ENCODE data around the gene ERN1. TPM values are rescaled to one million over a fixed set of nuclear protein-coding genes. Genes with fewer than 3 reads are reported as not detected.

The ERN1 gene
- total and polyA plus RNA-seq, 2 donors (not counting 1 experiment from before 2014, with no cell fraction given) = 3.3 to 11.7 TPM

DNA sequence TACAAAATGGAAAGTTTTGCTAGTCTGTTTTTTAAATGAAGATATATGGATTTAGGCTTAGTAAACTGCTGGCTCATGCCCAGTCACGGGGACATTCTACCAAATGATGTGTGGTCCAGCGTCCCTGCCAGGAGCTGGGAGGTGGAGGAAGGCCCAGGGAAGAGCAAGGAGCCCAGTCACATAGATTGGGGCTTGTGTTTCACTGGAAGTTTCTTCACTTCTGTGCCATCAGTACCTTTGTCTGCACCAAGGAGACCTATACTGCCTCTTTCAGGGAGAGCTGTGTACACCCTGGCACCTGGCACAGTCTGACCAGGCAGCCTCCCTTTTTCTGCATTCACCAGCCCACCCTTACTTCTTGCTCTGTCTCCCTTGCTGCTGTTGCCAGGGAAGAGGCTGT is 32.6 kb upstream of the ERN1 start:
- no peaks in the 10 kb centered on the region for H3K27me3 ChIP-seq (ENCODE audit: control insufficient read depth, insufficient read depth, low read length)
- H4K20me1 ChIP-seq (ENCODE audit: control insufficient read depth, extremely low read depth, insufficient read depth, low read length) = no peaks in the 10 kb centered on the region
- no peaks in the 10 kb centered on the region for H3K4me1 ChIP-seq (ENCODE audit: control insufficient read depth, extremely low read depth, insufficient read depth, low read length)
- H3K36me3 ChIP-seq (ENCODE audit: control insufficient read depth, insufficient read depth, low read length) = no peaks in the 10 kb centered on the region
- no peak for DNase-seq (ENCODE audit: low read depth in 2 of 2)
- no peak overlapping the region for H2AFZ ChIP-seq (ENCODE audit: low read length)
- no peaks in the 10 kb centered on the region for H3K9me3 ChIP-seq (ENCODE audit: control insufficient read depth, insufficient read depth, low read depth, low read length)
- no peak overlapping the region for H3K4me2 ChIP-seq (ENCODE audit: extremely low read depth, insufficient read depth, low read length)
- no peak overlapping the region for H3K27ac ChIP-seq (ENCODE audit: insufficient read depth, low read length)
- TF ChIP-seq EZH2 (IDR thresholded peaks at IDR 0.05; ENCODE audit: low read length, missing control alignments) = no peak
- TF ChIP-seq, protein P1, sequence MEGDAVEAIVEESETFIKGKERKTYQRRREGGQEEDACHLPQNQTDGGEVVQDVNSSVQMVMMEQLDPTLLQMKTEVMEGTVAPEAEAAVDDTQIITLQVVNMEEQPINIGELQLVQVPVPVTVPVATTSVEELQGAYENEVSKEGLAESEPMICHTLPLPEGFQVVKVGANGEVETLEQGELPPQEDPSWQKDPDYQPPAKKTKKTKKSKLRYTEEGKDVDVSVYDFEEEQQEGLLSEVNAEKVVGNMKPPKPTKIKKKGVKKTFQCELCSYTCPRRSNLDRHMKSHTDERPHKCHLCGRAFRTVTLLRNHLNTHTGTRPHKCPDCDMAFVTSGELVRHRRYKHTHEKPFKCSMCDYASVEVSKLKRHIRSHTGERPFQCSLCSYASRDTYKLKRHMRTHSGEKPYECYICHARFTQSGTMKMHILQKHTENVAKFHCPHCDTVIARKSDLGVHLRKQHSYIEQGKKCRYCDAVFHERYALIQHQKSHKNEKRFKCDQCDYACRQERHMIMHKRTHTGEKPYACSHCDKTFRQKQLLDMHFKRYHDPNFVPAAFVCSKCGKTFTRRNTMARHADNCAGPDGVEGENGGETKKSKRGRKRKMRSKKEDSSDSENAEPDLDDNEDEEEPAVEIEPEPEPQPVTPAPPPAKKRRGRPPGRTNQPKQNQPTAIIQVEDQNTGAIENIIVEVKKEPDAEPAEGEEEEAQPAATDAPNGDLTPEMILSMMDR (conservative IDR thresholded peaks at IDR 0.05 in 1 of 2, IDR thresholded peaks at IDR 0.05 in 1 of 2; ENCODE audit: low read depth in 1 of 2, low read length in 2 of 2) = no peak
- no peak overlapping the region for H3K4me3 ChIP-seq (replicated peaks in 1 of 4; ENCODE audit: control extremely low read depth in 1 of 4, insufficient read depth in 1 of 4, low read depth in 3 of 4, low read length in 4 of 4)
- H3K79me2 ChIP-seq (ENCODE audit: control insufficient read depth, insufficient read depth, low read length) = no peaks in the 10 kb centered on the region
- no peak overlapping the region for H3K9ac ChIP-seq (ENCODE audit: insufficient read depth, low read length)

DNA sequence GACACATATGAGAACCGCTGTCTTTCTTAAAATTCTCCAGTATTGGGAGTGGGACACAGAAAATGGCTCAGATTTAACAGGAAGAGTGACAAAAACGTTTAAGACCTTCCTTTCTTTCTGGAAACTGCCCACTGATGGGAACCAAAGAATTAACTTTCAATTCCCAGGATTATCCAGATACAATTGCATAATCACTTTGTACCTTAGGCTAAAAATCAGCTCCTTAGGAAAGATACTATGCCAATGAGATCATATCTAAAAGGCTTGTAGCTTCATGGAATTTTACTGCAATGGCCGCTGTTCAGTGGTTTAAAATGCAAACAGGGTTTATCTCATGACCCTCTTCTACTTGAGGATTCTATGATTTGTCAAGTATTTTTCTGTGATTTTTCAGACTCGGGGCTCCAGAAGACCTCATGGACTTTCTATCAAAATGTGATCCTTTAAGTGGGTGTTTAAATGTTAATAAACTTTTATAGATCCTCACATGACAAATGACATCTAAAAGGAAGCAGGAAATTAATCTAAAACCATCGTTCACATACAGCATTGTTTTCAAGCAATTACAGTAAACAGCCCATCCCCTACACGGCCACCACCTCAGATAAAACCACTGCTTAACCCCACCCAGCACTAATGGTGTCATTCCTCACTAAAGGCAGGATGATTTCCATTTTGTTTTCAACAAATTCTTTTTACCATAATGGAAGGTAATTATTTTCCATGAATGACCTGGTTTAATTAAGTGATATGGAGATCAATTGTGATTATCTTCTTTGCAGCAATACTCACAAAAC is 31.6 kb upstream of the ERN1 start:
- H3K79me2 ChIP-seq (ENCODE audit: control insufficient read depth, insufficient read depth, low read length) = no peaks in the 10 kb centered on the region
- no peaks in the 10 kb centered on the region for H3K36me3 ChIP-seq (ENCODE audit: control insufficient read depth, insufficient read depth, low read length)
- no peaks in the 10 kb centered on the region for H3K27me3 ChIP-seq (ENCODE audit: control insufficient read depth, insufficient read depth, low read length)
- no peak for DNase-seq (ENCODE audit: low read depth in 2 of 2)
- TF ChIP-seq, protein P1 (conservative IDR thresholded peaks at IDR 0.05 in 1 of 2, IDR thresholded peaks at IDR 0.05 in 1 of 2; ENCODE audit: low read depth in 1 of 2, low read length in 2 of 2) = no peak
- no peak for TF ChIP-seq EZH2 (IDR thresholded peaks at IDR 0.05; ENCODE audit: low read length, missing control alignments)
- H2AFZ ChIP-seq (ENCODE audit: low read length) = no peak overlapping the region
- H3K4me1 ChIP-seq (ENCODE audit: control insufficient read depth, extremely low read depth, insufficient read depth, low read length) = no peaks in the 10 kb centered on the region
- no peaks in the 10 kb centered on the region for H4K20me1 ChIP-seq (ENCODE audit: control insufficient read depth, extremely low read depth, insufficient read depth, low read length)
- no peaks in the 10 kb centered on the region for H3K9me3 ChIP-seq (ENCODE audit: control insufficient read depth, insufficient read depth, low read depth, low read length)
- no peak overlapping the region for H3K9ac ChIP-seq (ENCODE audit: insufficient read depth, low read length)
- no peak overlapping the region for H3K4me3 ChIP-seq (replicated peaks in 1 of 4; ENCODE audit: control extremely low read depth in 1 of 4, insufficient read depth in 1 of 4, low read depth in 3 of 4, low read length in 4 of 4)
- H3K4me2 ChIP-seq (ENCODE audit: extremely low read depth, insufficient read depth, low read length) = no peak overlapping the region
- H3K27ac ChIP-seq (ENCODE audit: insufficient read depth, low read length) = no peak overlapping the region

GRCh38 chr17:64160378-64160777 is 30.4 kb upstream of the ERN1 start:
- no peaks in the 10 kb centered on the region for H3K9me3 ChIP-seq (ENCODE audit: control insufficient read depth, insufficient read depth, low read depth, low read length)
- H4K20me1 ChIP-seq (ENCODE audit: control insufficient read depth, extremely low read depth, insufficient read depth, low read length) = no peaks in the 10 kb centered on the region
- no peak for DNase-seq (ENCODE audit: low read depth in 2 of 2)
- no peaks in the 10 kb centered on the region for H3K36me3 ChIP-seq (ENCODE audit: control insufficient read depth, insufficient read depth, low read length)
- no peak overlapping the region for H3K27ac ChIP-seq (ENCODE audit: insufficient read depth, low read length)
- no peaks in the 10 kb centered on the region for H3K79me2 ChIP-seq (ENCODE audit: control insufficient read depth, insufficient read depth, low read length)
- no peak overlapping the region for H3K4me2 ChIP-seq (ENCODE audit: extremely low read depth, insufficient read depth, low read length)
- no peak overlapping the region for H2AFZ ChIP-seq (ENCODE audit: low read length)
- no peak for TF ChIP-seq EZH2 (IDR thresholded peaks at IDR 0.05; ENCODE audit: low read length, missing control alignments)
- TF ChIP-seq, protein P1 (conservative IDR thresholded peaks at IDR 0.05 in 1 of 2, IDR thresholded peaks at IDR 0.05 in 1 of 2; ENCODE audit: low read depth in 1 of 2, low read length in 2 of 2) = no peak
- H3K4me3 ChIP-seq (replicated peaks in 1 of 4; ENCODE audit: control extremely low read depth in 1 of 4, insufficient read depth in 1 of 4, low read depth in 3 of 4, low read length in 4 of 4) = no peak overlapping the region
- H3K9ac ChIP-seq (ENCODE audit: insufficient read depth, low read length) = no peak overlapping the region
- peaks cover 2% of the 10 kb centered on the region for H3K4me1 ChIP-seq (ENCODE audit: control insufficient read depth, extremely low read depth, insufficient read depth, low read length)
- H3K27me3 ChIP-seq (ENCODE audit: control insufficient read depth, insufficient read depth, low read length) = no peaks in the 10 kb centered on the region
